Keratinocyte (primary cell): ENCODE results near the gene PRIMA1. TPM values are rescaled to one million over a fixed set of nuclear protein-coding genes. Genes with fewer than 3 reads are reported as not detected.

Experiments used
- DNase-seq: peaks from one replicate; pipeline ENCODE4 v3.0.0-alpha.2; 2011; ENCODE audit warnings: low read depth, missing footprints, low spot score
- FAIRE-seq: peaks from 2 replicates; lab custom pipeline; 2011; peaks lifted over from hg19 to GRCh38; lab: Jason Lieb, UNC
- H2AFZ ChIP-seq: 2 replicates; pipeline ENCODE4 v1.6.0; 2012; ENCODE audit warnings: low read length, control low read depth, inconsistent platforms; ENCODE audit not compliant: control insufficient read depth
- H3K27ac ChIP-seq: 2 replicates; pipeline ENCODE4 v1.5.1; 2011; ENCODE audit warnings: low read length; ENCODE audit not compliant: control insufficient read depth, insufficient read depth
- H3K27me3 ChIP-seq: 3 replicates; pipeline ENCODE4 v1.6.0; 2011; ENCODE audit warnings: low read length; ENCODE audit not compliant: control insufficient read depth, insufficient read depth; ENCODE audit errors: extremely low read depth
- H3K36me3 ChIP-seq, 2 experiments: 2 replicates in 1 of 2; 3 replicates in 1 of 2; pipeline ENCODE4 v1.5.1; 2011; ENCODE audit warnings: low read length in 2 of 2, mild to moderate bottlenecking in 1 of 2; ENCODE audit not compliant: control insufficient read depth in 2 of 2, insufficient read depth in 2 of 2; ENCODE audit errors: extremely low read depth in 1 of 2
- H3K4me1 ChIP-seq: 3 replicates; pipeline ENCODE4 v1.5.1; 2011; ENCODE audit warnings: low read length; ENCODE audit not compliant: control insufficient read depth, insufficient read depth; ENCODE audit errors: extremely low read depth
- H3K4me2 ChIP-seq: 3 replicates; pipeline ENCODE4 v1.6.0; 2011; ENCODE audit warnings: low read depth, low read length; ENCODE audit not compliant: control insufficient read depth, insufficient read depth; ENCODE audit errors: extremely low read depth
- H3K4me3 ChIP-seq, 3 experiments: fragments of 200-600 bp in 1 of 3; sonication (generic) in 1 of 3; 2 replicates in 2 of 3; 3 replicates in 1 of 3; pipeline ENCODE4 v1.5.1; 2011 to 2016; ENCODE audit warnings: low read length in 3 of 3, mild to moderate bottlenecking in 3 of 3, control low read depth in 2 of 3, inconsistent platforms in 1 of 3, low read depth in 1 of 3, mixed read lengths in 1 of 3, mixed run types in 1 of 3, moderate library complexity in 1 of 3; ENCODE audit not compliant: control insufficient read depth in 2 of 3, insufficient read depth in 2 of 3; ENCODE audit errors: extremely low read depth in 1 of 3
- H3K79me2 ChIP-seq: 2 replicates; pipeline ENCODE4 v1.6.0; 2012; ENCODE audit warnings: low read length; ENCODE audit not compliant: control insufficient read depth, insufficient read depth
- H3K9ac ChIP-seq: 3 replicates; pipeline ENCODE4 v1.6.0; 2011; ENCODE audit warnings: low read length; ENCODE audit not compliant: control insufficient read depth, insufficient read depth; ENCODE audit errors: extremely low read depth
- H3K9me1 ChIP-seq: 3 replicates; pipeline ENCODE4 v1.6.0; 2011; ENCODE audit warnings: low read length; ENCODE audit not compliant: control insufficient read depth, insufficient read depth; ENCODE audit errors: extremely low read depth
- H3K9me3 ChIP-seq: 2 replicates; pipeline ENCODE4 v1.5.1; 2012; ENCODE audit warnings: low read depth, low read length; ENCODE audit not compliant: control insufficient read depth
- H4K20me1 ChIP-seq: 3 replicates; pipeline ENCODE4 v1.6.0; 2011; ENCODE audit warnings: low read length; ENCODE audit not compliant: control insufficient read depth, insufficient read depth; ENCODE audit errors: extremely low read depth
- CTCF ChIP-seq, 3 experiments: IDR thresholded peaks in 1 of 3; conservative IDR thresholded peaks in 1 of 3; optimal IDR thresholded peaks in 1 of 3; 2 replicates in 2 of 3; 3 replicates in 1 of 3; pipeline versions ENCODE3 to v1.5.1; 2011; ENCODE audit warnings: low read length in 3 of 3, mild to moderate bottlenecking in 3 of 3, moderate library complexity in 2 of 3, control low read depth in 1 of 3, inconsistent platforms in 1 of 3; ENCODE audit not compliant: insufficient read depth in 2 of 3; ENCODE audit errors: extremely low read depth in 1 of 3
- EZH2 ChIP-seq: IDR thresholded peaks from one replicate; pipeline ENCODE4 v1.6.1; 2012; ENCODE audit warnings: inconsistent platforms, mild to moderate bottlenecking, low read length, moderate library complexity
- dilution Hi-C: fragments of 300-500 bp; cut with MboI; formaldehyde crosslinking; loops from one replicate; pipeline ENCODE4 v1.7.0; 2020; ENCODE audit warnings: low sequenced_read_pairs; ENCODE audit not compliant: extremely low pct_ligation_motif_present
- polyA plus RNA-seq, 5 experiments: library from polyadenylated mRNA; depleted of rRNA in 3 of 5; stranded (reverse) in 3 of 5; stranded (forward) in 1 of 5; unstranded in 1 of 5; fragments of >200 nt; gene quantifications; 1 replicate in 1 of 5; 2 replicates in 3 of 5; 3 replicates in 1 of 5; pipeline versions ENCODE4 v1.2.1 to v1.2.3, GENCODE V29; 2011 to 2012; ENCODE audit warnings: missing spikeins in 2 of 5, low read depth in 1 of 5, low replicate concordance in 1 of 5

The PRIMA1 gene
- polyA plus RNA-seq, 1 donor (not counting 4 experiments of a cell fraction or from before 2014, with no cell fraction given) = not detected

- Histone ChIP-seq H3K4me3 (peak overlapping the region in 2 of 3 experiments; percentile 27 to 55), H3K27me3 (peaks cover 20% of the 10 kb centered on the region), H3K9me1 (no peaks in the 10 kb centered on the region), H3K79me2 (no peaks in the 10 kb centered on the region), H2AFZ (peak overlapping the region; percentile 16), H3K9ac (no peak overlapping the region), H3K4me2 (peak overlapping the region; percentile 62), H3K9me3 (no peaks in the 10 kb centered on the region), H3K27ac (no peak overlapping the region), H4K20me1 (no peaks in the 10 kb centered on the region), H3K4me1 (no peaks in the 10 kb centered on the region), H3K36me3 (no peaks in the 10 kb centered on the region)
- FAIRE-seq (no peak), DNase-seq (no peak)
- dilution Hi-C loops = no loop called here
- TF ChIP-seq EZH2 (no peak), CTCF (optimal IDR thresholded peaks at IDR 0.05 in 1 of 3, IDR thresholded peaks at IDR 0.05 in 1 of 3, conservative IDR thresholded peaks at IDR 0.05 in 1 of 3; ENCODE audit: extremely low read depth in 1 of 3, insufficient read depth in 2 of 3, low read length in 3 of 3) (no peak)
Observed at GRCh38 chr14:93789228-93790130, 1.2 kb upstream of the PRIMA1 start.

- Histone ChIP-seq H3K4me3 (peak overlapping the region in 2 of 3 experiments; percentile 27 to 55), H3K27ac (no peak overlapping the region), H3K79me2 (no peaks in the 10 kb centered on the region), H3K9me1 (no peaks in the 10 kb centered on the region), H3K4me2 (peak overlapping the region; percentile 62), H3K36me3 (no peaks in the 10 kb centered on the region), H3K9me3 (no peaks in the 10 kb centered on the region), H3K4me1 (no peaks in the 10 kb centered on the region), H4K20me1 (no peaks in the 10 kb centered on the region), H3K27me3 (peaks cover 20% of the 10 kb centered on the region), H3K9ac (no peak overlapping the region), H2AFZ (peak overlapping the region; percentile 16)
- dilution Hi-C loops = no loop called here
- FAIRE-seq (no peak), DNase-seq (no peak)
- TF ChIP-seq CTCF (optimal IDR thresholded peaks at IDR 0.05 in 1 of 3, IDR thresholded peaks at IDR 0.05 in 1 of 3, conservative IDR thresholded peaks at IDR 0.05 in 1 of 3; ENCODE audit: extremely low read depth in 1 of 3, insufficient read depth in 2 of 3, low read length in 3 of 3) = peak in 1 of 3 experiments; percentile 34
- TF ChIP-seq EZH2 = no peak
Observed at GRCh38 chr14:93788543-93789227, 400 bp upstream of the PRIMA1 start.
